SU-DHL-6 (cell line): ENCODE data around the gene NSG1.

ENCODE experiments used
- CTCF ChIP-seq: fragments of 200-600 bp; sonication (generic); IDR thresholded peaks from one replicate; pipeline ENCODE4 v1.5.1; 2017; ENCODE audit warnings: antibody characterized with exemption, mild to moderate bottlenecking, low read length, moderate library complexity; ENCODE audit not compliant: insufficient read depth, poor library complexity, severe bottlenecking
- EZH2phosphoT487 ChIP-seq: fragments of 200-600 bp; sonication (generic), shearing (Covaris generic); conservative IDR thresholded peaks from 2 replicates; pipeline ENCODE4 v1.6.1; 2018; ENCODE audit warnings: mild to moderate bottlenecking, antibody characterized with exemption, low read length, moderate library complexity, mixed read lengths

GRCh38 chr4:4379540-4380087 lies 7.3 kb upstream of the NSG1 start:
- TF ChIP-seq CTCF: no peak
- no peak for TF ChIP-seq EZH2phosphoT487
